Measurements from ENCODE around the gene API5.

GRCh38 chr11:43366677-43367076 is 54.9 kb downstream of the API5 start:
- TF ChIP-seq ARNTL (CRISPR knock-in tag; IDR thresholded peaks at IDR 0.05; ENCODE audit: borderline replicate concordance, low read depth) (no peak), ZFP30 (CRISPR knock-in tag; IDR thresholded peaks at IDR 0.05) (no peak)
